GM12872 (cell line): ENCODE data around the gene SPINDOC.

Experiments
- CTCF ChIP-seq: IDR thresholded peaks from 3 replicates; pipeline ENCODE4 v1.5.1; 2011; ENCODE audit warnings: low read depth, mild to moderate bottlenecking, low read length, moderate library complexity; ENCODE audit not compliant: insufficient read depth

Gene SPINDOC

GRCh38 chr11:63816166-63816565 lies 2.9 kb downstream of the SPINDOC start:
- TF ChIP-seq CTCF: no peak

GRCh38 chr11:63816732-63817131 lies 3.5 kb downstream of the SPINDOC start:
- TF ChIP-seq CTCF: no peak

- no peak for TF ChIP-seq CTCF
Measured at GRCh38 chr11:63817758-63818498, 4.7 kb downstream of the SPINDOC start.

- no peak for TF ChIP-seq CTCF
Measured at GRCh38 chr11:63818609-63819008, 5.4 kb downstream of the SPINDOC start.

- TF ChIP-seq CTCF: no peak
Measured at GRCh38 chr11:63821411-63821810, 8.2 kb downstream of the SPINDOC start.

GRCh38 chr11:63826471-63827190 lies 13.4 kb downstream of the SPINDOC start:
- TF ChIP-seq CTCF: no peak

- peak; percentile 46 for TF ChIP-seq CTCF
Measured at GRCh38 chr11:63829823-63830489, 16.7 kb downstream of the SPINDOC start.
